GM18951 (cell line): ENCODE data around the gene PDE7B.
"Not testable (repeated sequence)": the region's sequence is repeated elsewhere in the genome, so short reads cannot be mapped to it uniquely, and the experiment has no call there.

Experiments
- POLR2A ChIP-seq: IDR thresholded peaks from 4 replicates; pipeline ENCODE4 v1.6.1; 2011; ENCODE audit warnings: mild to moderate bottlenecking; ENCODE audit not compliant: insufficient read length, insufficient read depth; ENCODE audit errors: extremely low read depth
- in situ Hi-C: fragments of 300-500 bp; cut with MboI; formaldehyde crosslinking; loops from one replicate; pipeline ENCODE4 v1.12.0; 2022; ENCODE audit warnings: low sequenced_read_pairs, mixed read lengths, inconsistent platforms; ENCODE audit not compliant: unreplicated experiment

PDE7B gene

DNA sequence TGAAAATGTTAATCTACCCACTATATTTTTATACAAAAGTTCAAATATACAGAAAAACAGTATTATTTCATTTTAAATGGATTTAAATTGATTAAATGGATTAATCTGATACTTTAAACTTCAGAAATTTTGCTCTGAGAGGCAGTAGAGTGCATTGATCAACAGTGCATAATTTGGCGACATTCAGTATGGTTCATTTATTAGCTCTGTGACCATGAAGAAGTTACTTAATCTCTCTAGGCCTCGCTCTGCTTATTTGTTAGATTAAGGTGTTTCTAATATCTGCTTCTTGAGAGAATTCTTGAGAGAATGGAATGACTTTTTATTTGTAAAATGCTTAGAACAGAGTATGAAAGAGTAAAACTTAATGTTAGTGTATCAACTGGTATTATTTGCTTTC is 8.9 kb downstream of the PDE7B start:
- no peak for TF ChIP-seq POLR2A
- in situ Hi-C loops, result no loop called here

GRCh38 chr6:135861189-135861588 is 9.7 kb downstream of the PDE7B start:
- in situ Hi-C loops, result no loop called here
- no peak for TF ChIP-seq POLR2A

DNA sequence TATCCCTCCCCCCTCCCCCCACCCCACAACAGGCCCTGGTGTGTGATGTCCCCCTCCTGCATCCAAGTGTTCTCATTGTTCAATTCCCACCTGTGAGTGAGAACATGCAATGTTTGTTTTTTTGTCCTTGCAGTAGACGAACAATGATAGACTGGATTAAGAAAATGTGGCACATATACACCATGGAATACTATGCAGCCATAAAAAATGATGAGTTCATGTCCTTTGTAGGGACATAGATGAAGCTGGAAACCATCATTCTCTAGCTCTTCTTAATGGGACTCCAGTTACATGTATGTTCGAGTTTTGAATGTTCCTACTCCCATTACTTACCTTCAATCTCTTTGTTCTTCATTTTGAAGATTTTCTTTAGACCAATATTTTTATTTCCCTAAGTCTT is 13.4 kb downstream of the PDE7B start:
- in situ Hi-C loops, result not testable (repeated sequence)

DNA sequence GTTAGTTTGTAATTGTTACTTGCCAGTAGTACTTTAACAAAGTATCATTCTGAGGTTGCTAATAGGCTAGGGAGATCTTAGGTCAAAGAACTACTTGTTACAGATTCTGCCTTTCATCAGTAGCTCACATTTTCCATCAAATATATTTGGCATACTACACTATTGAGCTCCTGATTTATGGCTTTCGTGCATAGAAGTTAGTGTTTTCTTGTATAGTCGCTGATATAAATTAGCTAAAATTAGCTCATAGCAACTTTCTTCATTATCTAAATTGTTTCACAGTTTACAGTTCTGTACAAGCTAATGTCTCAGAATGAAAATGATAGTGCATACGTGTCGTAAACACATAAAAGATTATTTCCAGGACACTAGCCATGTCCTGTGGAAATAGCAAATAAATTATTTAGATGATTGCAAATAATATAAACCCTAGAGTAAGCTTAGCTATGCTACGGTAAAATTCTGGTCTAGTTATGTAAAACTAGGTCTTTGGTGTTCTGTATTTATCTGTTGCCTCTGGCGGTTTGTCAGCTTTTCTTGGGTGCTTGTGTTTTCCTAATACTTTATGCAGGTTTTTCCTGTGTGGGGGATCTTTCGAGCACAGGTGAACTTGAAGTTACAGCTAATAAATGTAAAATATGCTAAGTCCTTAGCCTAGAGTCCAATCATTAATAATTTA is 15.1 kb downstream of the PDE7B start:
- in situ Hi-C loops, result no loop called here
- no peak for TF ChIP-seq POLR2A

- TF ChIP-seq POLR2A, result no peak
- in situ Hi-C loops, result no loop called here
These were observed 15.8 kb downstream of the PDE7B start for GRCh38 chr6:135867332-135867731.

- no peak for TF ChIP-seq POLR2A
- in situ Hi-C loops, result no loop called here
These were observed 18.4 kb downstream of the PDE7B start for GRCh38 chr6:135869857-135870256.

- in situ Hi-C loops, result no loop called here
- no peak for TF ChIP-seq POLR2A
These were observed 19.2 kb downstream of the PDE7B start for GRCh38 chr6:135870722-135871121.

GRCh38 chr6:135871296-135871695 is 19.8 kb downstream of the PDE7B start:
- TF ChIP-seq POLR2A, result no peak
- in situ Hi-C loops, result no loop called here

DNA sequence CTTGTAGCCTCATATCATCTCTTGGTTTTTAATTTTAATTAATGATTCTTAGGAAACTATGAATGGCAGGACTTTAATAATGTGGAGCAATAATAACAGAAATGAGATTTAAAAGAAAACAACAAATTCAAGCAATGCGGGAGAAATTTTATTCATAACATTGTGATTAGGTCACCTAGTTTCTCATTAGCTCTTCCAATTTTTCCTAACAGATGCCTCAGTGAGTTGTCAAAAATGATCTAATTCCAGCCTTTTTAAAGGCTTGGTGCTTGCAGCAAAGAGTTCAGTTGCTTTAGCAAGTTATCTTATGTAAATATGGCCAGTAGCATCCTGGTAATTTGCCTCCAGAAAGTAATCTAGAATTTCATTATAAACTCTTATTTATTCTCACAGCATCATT is 20.4 kb downstream of the PDE7B start:
- TF ChIP-seq POLR2A, result no peak
- in situ Hi-C loops, result no loop called here

DNA sequence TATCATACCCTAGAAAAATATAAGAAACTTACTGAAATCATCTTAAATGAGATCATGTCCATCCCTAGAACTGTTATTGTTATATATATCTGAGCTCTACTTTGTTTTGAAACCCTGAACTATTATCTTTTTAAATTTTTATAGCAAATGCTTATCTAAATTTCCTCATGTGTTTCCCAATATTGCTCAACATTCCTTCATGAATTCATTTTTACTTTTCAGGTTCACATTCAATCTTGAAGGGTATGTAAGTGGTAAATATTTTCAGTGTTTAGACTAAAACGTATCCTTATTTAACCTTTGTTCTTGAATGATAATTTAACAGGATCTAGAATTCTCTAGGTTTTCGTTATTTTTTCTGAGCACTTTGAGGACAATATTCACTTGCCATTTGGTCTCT is 23.9 kb downstream of the PDE7B start:
- no peak for TF ChIP-seq POLR2A
- in situ Hi-C loops, result no loop called here

DNA sequence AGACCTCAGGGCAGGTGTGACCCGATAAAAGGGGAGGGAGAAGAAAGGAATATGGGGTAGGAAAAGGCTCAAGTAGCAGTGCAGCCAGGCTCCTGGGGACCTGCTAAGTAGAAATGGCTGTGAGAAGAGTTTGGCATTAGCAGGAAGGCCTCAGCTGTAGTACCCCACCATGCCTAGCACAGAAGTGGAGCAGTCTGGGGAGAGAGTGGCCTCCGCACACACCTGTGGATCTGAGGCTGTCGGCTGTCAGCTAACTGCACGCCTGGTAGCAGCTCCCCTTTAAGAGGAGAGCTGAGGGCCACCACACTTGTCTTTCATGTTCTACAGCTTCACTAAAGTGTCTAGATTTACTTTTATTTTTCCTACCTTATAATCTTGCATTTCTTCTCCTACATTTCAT is 24.6 kb downstream of the PDE7B start:
- no peak for TF ChIP-seq POLR2A
- in situ Hi-C loops, result no loop called here

DNA sequence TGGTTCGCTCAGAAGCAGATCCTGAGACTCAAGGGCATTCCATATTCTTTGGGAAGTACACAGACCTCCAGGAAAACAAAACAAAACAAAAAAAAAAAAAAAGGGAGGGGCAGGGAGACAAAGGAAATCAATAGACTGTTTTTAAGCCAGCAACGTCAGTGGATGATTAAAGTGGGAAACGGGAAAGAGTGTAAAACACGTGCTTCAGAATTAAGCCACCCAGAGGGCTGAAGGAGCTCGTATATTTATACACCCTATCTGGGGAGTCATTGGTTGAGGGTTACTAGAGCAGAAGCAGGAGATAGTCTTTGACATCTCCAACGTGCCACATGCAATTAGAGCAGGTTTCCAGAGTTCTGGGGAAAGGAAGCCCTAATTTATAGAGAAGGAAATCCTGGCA is 26.2 kb downstream of the PDE7B start:
- TF ChIP-seq POLR2A, result no peak
- in situ Hi-C loops, result no loop called here

DNA sequence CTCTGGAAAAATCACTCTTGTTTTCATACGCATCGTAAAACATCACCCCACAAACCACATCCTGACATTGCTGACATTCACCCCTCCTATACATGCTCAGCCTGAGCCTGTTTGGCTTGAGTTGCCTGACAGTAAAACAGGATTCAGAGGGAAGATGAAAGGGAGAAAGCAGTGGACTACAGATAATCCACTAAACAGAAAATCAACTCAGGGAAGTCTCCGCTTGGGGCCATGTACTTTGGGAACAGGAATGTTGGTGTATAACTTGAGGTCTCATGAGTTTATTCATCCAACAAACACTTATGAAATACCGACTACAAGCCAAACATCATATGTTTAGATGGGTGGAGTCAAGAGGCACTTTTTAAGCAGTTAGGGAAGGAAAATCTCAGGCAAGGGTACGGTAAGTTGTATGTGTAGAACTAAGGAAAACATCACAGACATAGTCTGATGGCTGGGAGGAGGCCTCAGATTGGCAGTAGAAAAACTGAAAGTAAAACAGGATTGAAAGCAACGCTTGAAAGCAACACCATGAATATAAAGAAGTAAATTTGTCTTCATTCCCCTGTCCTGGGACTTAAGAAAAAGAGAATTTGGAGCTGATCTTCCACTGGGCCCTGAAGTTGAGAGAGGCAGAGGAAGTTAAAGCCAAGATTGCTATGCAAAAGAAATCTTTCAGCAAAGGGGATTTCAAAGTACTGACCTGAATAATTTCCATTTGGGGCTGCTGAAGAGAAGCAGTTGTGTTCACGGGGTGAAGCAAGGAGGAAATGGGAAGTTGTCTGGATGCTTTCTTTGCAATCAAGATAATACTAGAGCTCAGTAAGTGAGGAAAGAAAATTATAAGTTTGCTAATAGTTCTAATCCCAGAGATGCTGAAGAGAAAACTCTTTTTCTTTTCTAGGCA is 28.8 kb downstream of the PDE7B start:
- in situ Hi-C loops, result no loop called here
- TF ChIP-seq POLR2A, result no peak

- in situ Hi-C loops, result no loop called here
- TF ChIP-seq POLR2A, result no peak
These were observed 31.5 kb downstream of the PDE7B start for GRCh38 chr6:135883045-135883444.
